K562 (cell line): ENCODE results near the gene LCP2. TPM values are rescaled to one million over a fixed set of nuclear protein-coding genes. Genes with fewer than 3 reads are reported as not detected.

ENCODE experiments used
- ATAC-seq: fragments of 200-7000 bp; cut with Tn5 transposase; 3 replicates; pipeline ENCODE4 v1.9.1; 2020; ENCODE audit warnings: moderate library complexity
- BruUV-seq: library from RNA; stranded (reverse); fragments of 400-500 nt; replicated peaks from 2 replicates; lab custom pipeline; 2021; lab: Mats Ljungman, UMichigan
- CTCF ChIA-PET: fragments of 300-600 bp; formaldehyde crosslinking; extraction: SDS; loops from one replicate; lab custom pipeline; 2021; ENCODE audit warnings: low intra/inter-chr PET ratio; lab: Yijun Ruan, JAX
- POLR2A ChIA-PET: fragments of 300-600, 350-650 bp; sonication (Branson Sonifier 250); formaldehyde crosslinking; extraction: SDS; loops from one replicate; lab custom pipeline; 2021; ENCODE audit warnings: antibody characterized with exemption, inconsistent platforms; lab: Yijun Ruan, JAX
- DNase-seq, 4 experiments: peaks; one replicate each; pipeline versions ENCODE4 v3.0.0 to v3.0.0-alpha.2; 2011 to 2018; ENCODE audit warnings: low spot score in 3 of 4, mixed read lengths in 3 of 4; ENCODE audit errors: extremely low read depth in 1 of 4
- FAIRE-seq: peaks from 2 replicates; lab custom pipeline; 2011; peaks lifted over from hg19 to GRCh38; lab: Jason Lieb, UNC
- H2AFZ ChIP-seq: 2 replicates; pipeline ENCODE4 v1.6.0; 2011; ENCODE audit warnings: low read depth, low read length, control low read depth, inconsistent platforms
- H3K27ac ChIP-seq: fragments of 200-600 bp; 3 replicates; pipeline ENCODE4 v1.8.0; 2011; ENCODE audit warnings: low read depth, mild to moderate bottlenecking, control low read depth, inconsistent platforms, low read length, moderate library complexity, mixed read lengths; ENCODE audit errors: extremely low read depth
- H3K27me3 ChIP-seq, 2 experiments: fragments of 300-600 bp in 1 of 2; 2 replicates in 1 of 2; 3 replicates in 1 of 2; pipeline versions ENCODE4 v1.6.0 to v1.8.0; 2011; ENCODE audit warnings: inconsistent platforms in 2 of 2, low read length in 2 of 2, mild to moderate bottlenecking in 1 of 2, mixed read lengths in 1 of 2, moderate library complexity in 1 of 2; ENCODE audit not compliant: control insufficient read depth in 2 of 2, insufficient read depth in 2 of 2
- H3K36me3 ChIP-seq: fragments of 300-600 bp; 3 replicates; pipeline ENCODE4 v1.8.0; 2011; ENCODE audit warnings: mild to moderate bottlenecking, low read length, inconsistent platforms; ENCODE audit not compliant: control insufficient read depth, insufficient read depth
- H3K4me1 ChIP-seq, 2 experiments: fragments of 200-600 bp in 1 of 2; replicated peaks in 1 of 2; 2 replicates in 1 of 2; 3 replicates in 1 of 2; pipeline versions ENCODE4 v1.5.1 to v1.8.0; 2011; ENCODE audit warnings: inconsistent platforms in 2 of 2, low read length in 2 of 2, mild to moderate bottlenecking in 1 of 2, mixed read lengths in 1 of 2, moderate library complexity in 1 of 2; ENCODE audit not compliant: control insufficient read depth in 2 of 2, insufficient read depth in 2 of 2
- H3K4me2 ChIP-seq: 2 replicates; pipeline ENCODE4 v1.6.1; 2011; ENCODE audit warnings: low read length, control low read depth, inconsistent platforms, mixed read lengths; ENCODE audit not compliant: insufficient read depth
- H3K4me3 ChIP-seq: fragments of 200-600 bp; sonication (generic), shearing (Covaris generic); 2 replicates; pipeline ENCODE4 v1.5.1; 2016; ENCODE audit warnings: control low read depth, inconsistent platforms
- H3K79me2 ChIP-seq: fragments of 200-600 bp; 3 replicates; pipeline ENCODE4 v1.8.0; 2011; ENCODE audit warnings: low read length, inconsistent platforms; ENCODE audit not compliant: control insufficient read depth, insufficient read depth
- H3K9ac ChIP-seq, 2 experiments: 2 replicates each; pipeline versions ENCODE4 v1.6.0 to v1.6.1; 2011; ENCODE audit warnings: low read depth in 2 of 2, low read length in 2 of 2, control low read depth in 1 of 2, inconsistent platforms in 1 of 2, mild to moderate bottlenecking in 1 of 2, mixed read lengths in 1 of 2; ENCODE audit not compliant: insufficient read depth in 1 of 2
- H3K9me1 ChIP-seq: one replicate; pipeline ENCODE4 v1.6.0; 2011; ENCODE audit warnings: inconsistent platforms, mild to moderate bottlenecking, low read length, moderate library complexity; ENCODE audit not compliant: control insufficient read depth, insufficient read depth
- H3K9me3 ChIP-seq: replicated peaks from 2 replicates; pipeline ENCODE4 v1.5.1; 2011; ENCODE audit warnings: low read depth, low read length, inconsistent platforms; ENCODE audit not compliant: control insufficient read depth, insufficient read depth
- H4K20me1 ChIP-seq: replicated peaks from 2 replicates; pipeline ENCODE4 v1.6.1; 2011; ENCODE audit warnings: low read length, inconsistent platforms, mixed read lengths; ENCODE audit not compliant: control insufficient read depth, insufficient read depth
- COPS2 ChIP-seq: fragments of 450-650 bp; conservative IDR thresholded peaks from 2 replicates; pipeline ENCODE4 v1.6.1; 2016; ENCODE audit warnings: mild to moderate bottlenecking, moderate library complexity
- CTCF ChIP-seq, 3 experiments: IDR thresholded peaks in 2 of 3; conservative IDR thresholded peaks in 1 of 3; 2 replicates each; pipeline ENCODE4 v1.5.1; 2011 to 2012; ENCODE audit warnings: low read length in 3 of 3, mild to moderate bottlenecking in 3 of 3, control low read depth in 2 of 3, improper control_type of control experiment in 1 of 3, inconsistent platforms in 1 of 3, low read depth in 1 of 3, mixed read lengths in 1 of 3, moderate library complexity in 1 of 3; ENCODE audit not compliant: insufficient read depth in 2 of 3
- DEAF1 ChIP-seq: fragments of 450-650 bp; formaldehyde crosslinking; IDR thresholded peaks from 2 replicates; pipeline ENCODE4 v1.4.0; 2020; ENCODE audit warnings: mild to moderate bottlenecking, moderate library complexity
- GATAD2B ChIP-seq: fragments of 450-650 bp; IDR thresholded peaks from 2 replicates; pipeline ENCODE4 v1.6.1; 2017; ENCODE audit warnings: mild to moderate bottlenecking, borderline replicate concordance
- HDGF ChIP-seq: fragments of 450-650 bp; IDR thresholded peaks from 2 replicates; pipeline ENCODE4 v1.6.1; 2016
- HINFP ChIP-seq: fragments of 450-650 bp; conservative IDR thresholded peaks from 2 replicates; pipeline ENCODE4 v1.6.1; 2016; ENCODE audit warnings: missing genetic modification characterization, low read depth, mild to moderate bottlenecking, control low read depth, missing compliant biosample characterization
- ID3 ChIP-seq, 2 experiments: fragments of 250-450 bp in 1 of 2; fragments of 450-650 bp in 1 of 2; sonication (Bioruptor Pico) in 1 of 2; IDR thresholded peaks; 2 replicates each; pipeline versions ENCODE4 v1.6.1 to v1.8.0; 2016 to 2021; ENCODE audit warnings: mild to moderate bottlenecking in 2 of 2, moderate library complexity in 2 of 2, missing compliant biosample characterization in 1 of 2, missing genetic modification characterization in 1 of 2
- MEF2D ChIP-seq: conservative IDR thresholded peaks from 2 replicates; pipeline ENCODE4 v1.6.1; 2016; ENCODE audit warnings: low read depth, missing genetic modification characterization, missing compliant biosample characterization
- SMC3 ChIP-seq: conservative IDR thresholded peaks from 2 replicates; pipeline ENCODE4 v1.6.1; 2011; ENCODE audit warnings: low read depth, low read length, improper control_type of control experiment; ENCODE audit not compliant: insufficient read depth
- STAG1 ChIP-seq: sonication (generic); formaldehyde crosslinking; IDR thresholded peaks from 2 replicates; pipeline ENCODE4 v1.5.0; 2020; ENCODE audit warnings: missing genetic modification reagents, borderline replicate concordance
- in situ Hi-C: fragments of 300-500 bp; cut with MboI; formaldehyde crosslinking; loops from 4 replicates; pipeline ENCODE4 v1.15.0; 2018; ENCODE audit warnings: inconsistent platforms, mixed read lengths
- intact Hi-C: fragments of 100-400 bp; cut with micrococcal nuclease; formaldehyde crosslinking; loops from 2 replicates; pipeline ENCODE4 v1.14.2; 2022
- polyA plus RNA-seq, 8 experiments: library from polyadenylated mRNA; depleted of rRNA in 4 of 8; stranded (reverse) in 5 of 8; unstranded in 3 of 8; fragments of >200 nt; fragmentation: Nextera tagmentation in 2 of 8; fragmentation: Illumina TruSeq in 1 of 8; extraction: Ambion mirVana in 2 of 8; extraction: Trizol in 1 of 8; gene quantifications; 2 replicates each; pipeline versions ENCODE4 v1.2.1 to v1.2.3, GENCODE V29; 2011 to 2014; ENCODE audit warnings: inconsistent platforms in 1 of 8, missing spikeins in 1 of 8
- total RNA-seq, 7 experiments: library from RNA; depleted of rRNA in 6 of 7; stranded (reverse); fragments of >200 nt in 6 of 7; fragmentation: Illumina TruSeq in 2 of 7; extraction: Trizol in 2 of 7; gene quantifications; 2 replicates each; pipeline versions ENCODE4 v1.2.1 to v1.2.3, GENCODE V29; 2011 to 2021; ENCODE audit warnings: low replicate concordance in 1 of 7

LCP2 gene
- total and polyA plus RNA-seq, 9 of the 15 experiments (the other 6 are each of a cell fraction or from before 2014, with no cell fraction given), result 4.0 to 31.3 (median 14.6) TPM

- Histone ChIP-seq H4K20me1 (no peaks in the 10 kb centered on the region; the same call in 1 of the 2 replicates), H3K4me2 (no peak overlapping the region), H3K4me3 (no peak overlapping the region), H3K9me1 (no peaks in the 10 kb centered on the region), H3K4me1 (no peaks in the 10 kb centered on the region), H3K9me3 (no peaks in the 10 kb centered on the region), H2AFZ (no peak overlapping the region), H3K36me3 (no peaks in the 10 kb centered on the region), H3K9ac (no peak overlapping the region), H3K27me3 (peaks cover 0 to 5% of the 10 kb centered on the region in 2 experiments; a peak in 2 of 5 replicates), H3K27ac (no peak overlapping the region), H3K79me2 (no peaks in the 10 kb centered on the region)
- intact Hi-C loops (loop anchor here (1.0 to 2.0 kb wide), 2 partner anchors 32 to 116 kb away; no protein-coding TSS in a partner anchor), in situ Hi-C loops (loop anchor here (25.0 kb wide), 1 partner anchor 1229 kb away; no protein-coding TSS in a partner anchor)
- DNase-seq (peak; percentile 17 to 53 (median 38)), FAIRE-seq (peak; percentile 55), ATAC-seq (peak; percentile 78)
- ChIA-PET POLR2A (interaction anchor here (0.5 to 0.6 kb wide), 2 partner anchors 13 to 115 kb away, joined by 3 read pairs; no protein-coding TSS in a partner anchor), CTCF (interaction anchor here (2.8 kb wide), 1 partner anchor 116 kb away, joined by 48 read pairs; no protein-coding TSS in a partner anchor)
- no TSS peak for BruUV-seq
- TF ChIP-seq HINFP (tag) (no peak), HDGF (no peak), COPS2 (no peak), DEAF1 (CRISPR knock-in tag) (peak; percentile 93), GATAD2B (no peak), MEF2D (tag) (no peak), STAG1 (CRISPR knock-in tag) (peak; percentile 86; the same call in 1 of the 2 replicates), ID3 (CRISPR knock-in tag; IDR thresholded peaks at IDR 0.05) (no peak), ID3 (tag; IDR thresholded peaks at IDR 0.05) (no peak), SMC3 (peak; percentile 78), CTCF (IDR thresholded peaks at IDR 0.05 in 2 of 3, conservative IDR thresholded peaks at IDR 0.05 in 1 of 3; ENCODE audit: insufficient read depth in 2 of 3, low read depth in 1 of 3, low read length in 3 of 3) (peak; percentile 68 to 91 (median 69))
Measured at GRCh38 chr5:170216257-170216864, 81.2 kb downstream of the LCP2 start.
